ENCODE data around the gene MATCAP1. TPM values are rescaled to one million over a fixed set of nuclear protein-coding genes. Genes with fewer than 3 reads are reported as not detected.

The MATCAP1 gene
- total and polyA plus RNA-seq, 2 of the 13 experiments (the other 11 are each of a cell fraction or from before 2014, with no cell fraction given): 11.2 to 24.5 TPM

- TF ChIP-seq TGIF2 (CRISPR knock-in tag; IDR thresholded peaks at IDR 0.05): peak; percentile 90
- peak; percentile 87; the same call in 1 of the 2 replicates for TF ChIP-seq ZNF441 (CRISPR knock-in tag; IDR thresholded peaks at IDR 0.05; ENCODE audit: borderline replicate concordance)
- no peak for TF ChIP-seq CEBPB (IDR thresholded peaks at IDR 0.05; ENCODE audit: borderline replicate concordance, low read depth, low read length)
- TF ChIP-seq JUND (CRISPR knock-in tag; IDR thresholded peaks at IDR 0.05): peak; percentile 29; the same call in 1 of the 2 replicates
- TF ChIP-seq U2AF1 (optimal IDR thresholded peaks at IDR 0.05; ENCODE audit: low read depth, low read length): no peak
- peak; percentile 82 for TF ChIP-seq SKI (IDR thresholded peaks at IDR 0.05; ENCODE audit: partially characterized antibody)
- TF ChIP-seq SRY (CRISPR knock-in tag; IDR thresholded peaks at IDR 0.05): peak; percentile 97
- no peak; the same call in 1 of the 2 replicates for TF ChIP-seq ZNF234 (CRISPR knock-in tag; conservative IDR thresholded peaks at IDR 0.05)
- TF ChIP-seq ZNF788 (CRISPR knock-in tag; IDR thresholded peaks at IDR 0.05; ENCODE audit: borderline replicate concordance): peak; percentile 99
- no peak for TF ChIP-seq DBP (CRISPR knock-in tag; IDR thresholded peaks at IDR 0.05; ENCODE audit: not compliant biosample characterization)
- no peak for TF ChIP-seq KIAA2018 (CRISPR knock-in tag; IDR thresholded peaks at IDR 0.05; ENCODE audit: borderline replicate concordance)
- no peak for TF ChIP-seq RFX1 (IDR thresholded peaks at IDR 0.05)
- TF ChIP-seq KAT8 (CRISPR knock-in tag; IDR thresholded peaks at IDR 0.05): peak; percentile 82
- peak; percentile 78 for TF ChIP-seq TMF1 (CRISPR knock-in tag; IDR thresholded peaks at IDR 0.05; ENCODE audit: low read depth)
- no peak for TF ChIP-seq ZNF382 (CRISPR knock-in tag; IDR thresholded peaks at IDR 0.05; ENCODE audit: borderline replicate concordance)
- TF ChIP-seq ZC3H13 (CRISPR knock-in tag; IDR thresholded peaks at IDR 0.05): peak; percentile 97
- TF ChIP-seq ZSCAN20 (CRISPR knock-in tag; IDR thresholded peaks at IDR 0.05; ENCODE audit: borderline replicate concordance): no peak
- TF ChIP-seq ZNF224 (CRISPR knock-in tag; IDR thresholded peaks at IDR 0.05): peak; percentile 94; the same call in 1 of the 2 replicates
- peak; percentile 83 for TF ChIP-seq PTBP1 (IDR thresholded peaks at IDR 0.05; ENCODE audit: low read depth, low read length, poor library complexity, severe bottlenecking)
- TF ChIP-seq PAX8 (CRISPR knock-in tag; IDR thresholded peaks at IDR 0.05; ENCODE audit: borderline replicate concordance): no peak
- peak; percentile 39; the same call in 1 of the 2 replicates for TF ChIP-seq CC2D1A (CRISPR knock-in tag; IDR thresholded peaks at IDR 0.05)
- TF ChIP-seq ZNF138 (CRISPR knock-in tag; IDR thresholded peaks at IDR 0.05; ENCODE audit: low read depth): no peak; the same call in 1 of the 2 replicates
Measured at GRCh38 chr16:67173808-67174705, 9.7 kb downstream of the MATCAP1 start (continued).

All from HepG2 (cell line).